Common myeloid progenitor, CD34-positive (primary cell): ENCODE results near the gene DDI1.

Source experiments
- CTCF ChIA-PET: fragments of 350-600 bp; sonication (Branson Sonifier 250); formaldehyde crosslinking; loops from one replicate; lab custom pipeline; 2021; ENCODE audit warnings: antibody characterized with exemption; lab: Charles Lee
- POLR2A ChIA-PET: fragments of 350-600 bp; sonication (Branson Sonifier 250); formaldehyde crosslinking; loops from one replicate; lab custom pipeline; 2021; ENCODE audit warnings: antibody characterized with exemption; lab: Charles Lee
- DNase-seq, 3 donors: peaks; one replicate each; pipeline versions ENCODE4 v3.0.0 to v3.0.0-alpha.2; 2013
- H3K27ac ChIP-seq, 2 experiments: 1 replicate in 1 of 2; 2 replicates in 1 of 2; pipeline ENCODE4 v1.7.0; 2013; ENCODE audit warnings: inconsistent platforms in 2 of 2, low read length in 2 of 2, mild to moderate bottlenecking in 2 of 2, low read depth in 1 of 2, moderate library complexity in 1 of 2; ENCODE audit not compliant: severe bottlenecking in 2 of 2, insufficient read depth in 1 of 2, poor library complexity in 1 of 2
- H3K27me3 ChIP-seq, 5 experiments: replicated peaks in 2 of 5; 1 replicate in 3 of 5; 2 replicates in 2 of 5; pipeline versions ENCODE4 v1.6.1 to v1.7.0; 2013; ENCODE audit warnings: low read length in 4 of 5, mild to moderate bottlenecking in 2 of 5, moderate library complexity in 2 of 5, inconsistent platforms in 1 of 5; ENCODE audit not compliant: insufficient read depth in 5 of 5, control insufficient read depth in 4 of 5
- H3K36me3 ChIP-seq, 4 experiments: 1 replicate in 2 of 4; 2 replicates in 2 of 4; pipeline versions ENCODE4 v1.6.1 to v1.7.0; 2013; ENCODE audit warnings: low read length in 3 of 4, control low read depth in 1 of 4, mild to moderate bottlenecking in 1 of 4; ENCODE audit not compliant: control insufficient read depth in 4 of 4, insufficient read depth in 4 of 4
- H3K4me1 ChIP-seq, 4 experiments: 1 replicate in 3 of 4; 2 replicates in 1 of 4; pipeline versions ENCODE4 v1.6.1 to v1.7.1; 2013; ENCODE audit warnings: low read length in 3 of 4, mild to moderate bottlenecking in 3 of 4, control low read depth in 1 of 4, inconsistent platforms in 1 of 4, moderate library complexity in 1 of 4; ENCODE audit not compliant: control insufficient read depth in 4 of 4, insufficient read depth in 4 of 4; ENCODE audit errors: control extremely low read depth in 1 of 4
- H3K4me3 ChIP-seq, 7 experiments: 1 replicate in 4 of 7; 2 replicates in 3 of 7; pipeline versions ENCODE4 v1.5.1 to v1.7.0; 2013; ENCODE audit warnings: mild to moderate bottlenecking in 7 of 7, low read length in 6 of 7, moderate library complexity in 6 of 7, inconsistent platforms in 2 of 7, low read depth in 2 of 7, control low read depth in 1 of 7; ENCODE audit not compliant: insufficient read depth in 4 of 7, control insufficient read depth in 1 of 7; ENCODE audit errors: extremely low read depth in 1 of 7
- H3K9me3 ChIP-seq, 5 experiments: 1 replicate in 4 of 5; 2 replicates in 1 of 5; pipeline versions ENCODE4 v1.6.1 to v1.7.1; 2013; ENCODE audit warnings: low read length in 4 of 5, mild to moderate bottlenecking in 2 of 5, inconsistent platforms in 1 of 5, low read depth in 1 of 5, moderate library complexity in 1 of 5; ENCODE audit not compliant: control insufficient read depth in 4 of 5, insufficient read depth in 2 of 5; ENCODE audit errors: control extremely low read depth in 1 of 5
- WGBS: methylation state at CpG from one replicate; pipeline ENCODE4 v1.1.5; 2013; ENCODE audit not compliant: insufficient coverage; 5-methylcytosine and 5-hydroxymethylcytosine counted together

The DDI1 gene

DNA sequence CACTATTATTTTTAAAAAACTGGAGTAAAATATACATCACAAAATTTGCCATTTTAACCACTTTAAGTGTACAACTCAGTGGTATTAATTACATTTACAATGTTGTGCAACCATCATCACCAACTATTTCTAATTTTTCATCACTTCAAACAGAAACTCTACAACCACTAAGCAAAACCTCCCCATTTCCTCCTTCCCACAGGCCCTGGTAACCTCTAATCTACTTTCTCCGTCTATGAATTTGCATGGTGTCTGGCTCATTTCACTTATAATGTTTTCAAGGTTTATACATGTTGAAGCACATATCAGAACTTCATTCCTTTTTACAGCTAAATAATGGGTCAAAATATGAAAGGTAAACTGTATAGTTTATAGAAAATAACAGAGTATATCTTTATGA, 24.4 kb downstream of the DDI1 start:
- Histone ChIP-seq H3K27ac (no peak overlapping the region), H3K36me3 (no peaks in the 10 kb centered on the region), H3K4me1 (peaks cover 0 to 16% (median under 1%) of the 10 kb centered on the region in 4 experiments), H3K9me3 (peaks cover 0 to 2% (median 0%) of the 10 kb centered on the region in 5 experiments), H3K27me3 (no peaks in the 10 kb centered on the region), H3K4me3 (no peak overlapping the region)
- ChIA-PET POLR2A (no interaction called here), CTCF (no interaction called here)
- no peak for DNase-seq
- 100% methylated on average over 1 of the region's 1 CpG for WGBS

DNA sequence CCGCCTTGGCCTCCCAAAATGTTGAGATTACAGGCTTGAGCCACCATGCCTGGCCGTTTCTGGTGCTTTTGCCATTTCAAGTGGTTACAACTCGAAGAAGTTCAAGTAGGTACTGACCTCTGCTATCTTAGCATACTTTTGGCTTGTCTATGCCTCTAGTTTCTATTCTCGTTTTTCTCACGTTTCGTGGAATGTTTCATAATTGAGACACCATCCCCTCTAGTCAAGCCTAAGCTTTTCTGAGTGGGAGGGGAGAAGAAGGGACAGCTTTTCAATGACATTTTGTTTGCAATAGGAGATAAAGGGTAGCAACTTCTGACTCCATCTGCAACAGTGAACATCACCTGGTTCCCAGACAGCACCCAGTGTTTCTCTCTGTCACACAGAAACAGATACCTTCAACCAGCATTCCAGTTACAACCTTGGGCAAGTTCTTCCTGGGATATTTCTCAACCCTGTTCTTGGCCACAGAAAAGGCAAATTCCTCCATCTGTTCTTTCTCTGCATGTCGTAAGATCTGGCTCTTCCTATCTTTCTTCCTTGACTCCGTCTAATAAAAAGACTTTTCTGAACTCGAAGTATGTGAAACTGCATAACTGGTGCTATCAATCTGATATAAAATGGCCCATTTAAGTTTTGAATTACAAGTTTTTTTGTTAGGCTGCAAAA, 25.5 kb downstream of the DDI1 start:
- no peak overlapping the region for H3K27ac ChIP-seq
- WGBS: 93% methylated on average over 6 of the region's 9 CpGs
- DNase-seq: no peak
- H3K27me3 ChIP-seq: no peaks in the 10 kb centered on the region
- peaks cover 0 to 2% (median 0%) of the 10 kb centered on the region in 5 experiments for H3K9me3 ChIP-seq
- no peaks in the 10 kb centered on the region for H3K36me3 ChIP-seq
- POLR2A ChIA-PET: no interaction called here
- H3K4me1 ChIP-seq: peaks cover 0 to 16% (median under 1%) of the 10 kb centered on the region in 4 experiments
- H3K4me3 ChIP-seq: no peak overlapping the region
- CTCF ChIA-PET: no interaction called here

DNA sequence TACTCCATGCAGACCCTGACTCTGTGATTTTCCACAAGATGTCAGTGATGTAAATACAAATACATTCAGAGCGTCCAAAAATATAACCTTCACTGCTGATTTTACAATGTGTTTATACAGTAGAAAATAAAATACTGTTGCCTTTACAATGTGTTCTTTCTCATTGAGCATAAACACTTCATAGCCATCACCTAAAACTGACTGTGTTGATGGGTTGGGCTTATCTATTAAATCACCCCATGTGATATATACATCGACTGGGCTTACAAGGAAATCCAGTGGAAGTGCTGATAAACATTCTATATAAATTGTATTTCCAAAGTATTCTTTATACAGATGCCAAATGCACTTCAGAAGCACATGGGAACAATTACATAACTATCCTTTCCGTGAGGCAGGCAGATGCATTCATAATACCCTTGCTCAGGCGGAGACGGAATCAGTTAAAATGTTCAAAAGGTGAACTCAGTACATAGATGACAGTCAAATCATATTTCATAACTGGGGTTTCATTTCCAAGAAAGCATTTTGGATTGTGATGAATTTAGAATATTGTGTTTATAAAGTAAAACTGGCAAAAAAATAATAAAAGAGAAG, 27.7 kb downstream of the DDI1 start:
- Histone ChIP-seq H3K36me3 (no peaks in the 10 kb centered on the region), H3K4me3 (no peak overlapping the region), H3K27me3 (no peaks in the 10 kb centered on the region), H3K4me1 (peaks cover 0 to 16% (median under 1%) of the 10 kb centered on the region in 4 experiments), H3K9me3 (peaks cover 0 to 2% (median 0%) of the 10 kb centered on the region in 5 experiments), H3K27ac (no peak overlapping the region)
- DNase-seq: no peak
- CTCF ChIA-PET: no interaction called here
- POLR2A ChIA-PET: no interaction called here
- WGBS: no CpG with 5 or more reads among the region's 5 CpGs

DNA sequence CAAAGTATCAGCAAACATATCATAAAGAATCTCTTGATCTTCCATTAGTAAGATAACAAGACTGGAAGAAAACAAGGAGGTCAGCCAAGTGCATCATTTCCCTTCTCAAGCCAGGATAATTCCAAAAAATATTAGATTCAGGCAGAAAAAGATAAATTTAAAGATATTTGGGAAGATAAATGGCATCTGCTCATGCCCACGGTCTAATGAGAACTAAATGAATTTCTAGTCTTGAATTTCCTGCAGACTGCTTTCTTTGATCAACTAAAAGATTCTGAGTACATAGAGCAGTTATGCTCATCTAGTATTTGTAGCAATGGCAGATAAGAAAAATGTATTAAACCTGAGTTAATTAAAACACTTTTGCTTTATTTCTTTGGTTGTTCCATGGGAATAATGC, 31.1 kb downstream of the DDI1 start:
- Histone ChIP-seq H3K4me3 (no peak overlapping the region), H3K27me3 (no peaks in the 10 kb centered on the region), H3K9me3 (peaks cover 0 to 2% (median 0%) of the 10 kb centered on the region in 5 experiments), H3K36me3 (no peaks in the 10 kb centered on the region), H3K27ac (no peak overlapping the region), H3K4me1 (peaks cover 0 to 11% (median under 1%) of the 10 kb centered on the region in 4 experiments)
- CTCF ChIA-PET: no interaction called here
- DNase-seq: no peak
- POLR2A ChIA-PET: no interaction called here
- 86% methylated on average over 1 of the region's 1 CpG for WGBS

DNA sequence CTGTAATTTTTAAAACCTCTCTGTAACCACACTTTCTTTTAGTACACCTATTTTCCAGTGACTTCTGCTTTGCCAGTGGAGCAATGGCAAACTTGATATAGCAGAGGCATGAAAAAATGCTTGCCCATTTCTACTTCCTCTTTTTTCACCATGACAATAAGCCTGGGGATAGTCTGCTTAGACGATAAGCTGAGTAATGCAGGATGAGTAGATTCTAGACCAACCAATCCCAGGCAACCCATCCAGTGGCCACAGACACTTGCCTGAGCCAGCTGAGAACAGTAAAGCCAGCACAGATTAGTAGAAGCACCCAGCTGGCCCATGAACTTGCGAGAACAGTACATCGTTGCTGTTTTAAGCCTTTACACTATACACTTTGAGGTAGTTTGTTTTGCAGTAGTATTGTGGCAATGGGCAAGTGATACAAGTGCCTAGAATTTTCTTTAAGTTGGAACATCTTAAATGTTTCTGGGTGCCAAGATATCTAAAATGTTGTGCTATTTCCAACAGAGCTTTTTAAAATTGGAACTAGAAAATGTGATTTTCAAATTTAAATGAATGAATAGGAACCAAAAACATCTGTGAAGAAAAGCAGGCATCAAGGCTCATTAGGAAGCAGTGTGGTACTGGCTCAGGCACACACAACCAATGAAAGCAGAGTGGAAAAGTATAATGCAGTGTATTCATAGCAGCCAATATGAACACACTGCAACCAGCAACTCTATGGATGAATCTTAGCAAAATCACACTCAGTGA, 37.7 kb downstream of the DDI1 start:
- peak; percentile 80 to 97 (median 95) for DNase-seq
- Histone ChIP-seq H3K4me1 (peaks cover 3 to 35% (median 16%) of the 10 kb centered on the region in 4 experiments), H3K27ac (no peak overlapping the region), H3K27me3 (no peaks in the 10 kb centered on the region), H3K36me3 (no peaks in the 10 kb centered on the region), H3K4me3 (no peak overlapping the region), H3K9me3 (no peaks in the 10 kb centered on the region)
- 42% methylated on average over 2 of the region's 3 CpGs for WGBS
- POLR2A ChIA-PET: no interaction called here
- CTCF ChIA-PET: no interaction called here

DNA sequence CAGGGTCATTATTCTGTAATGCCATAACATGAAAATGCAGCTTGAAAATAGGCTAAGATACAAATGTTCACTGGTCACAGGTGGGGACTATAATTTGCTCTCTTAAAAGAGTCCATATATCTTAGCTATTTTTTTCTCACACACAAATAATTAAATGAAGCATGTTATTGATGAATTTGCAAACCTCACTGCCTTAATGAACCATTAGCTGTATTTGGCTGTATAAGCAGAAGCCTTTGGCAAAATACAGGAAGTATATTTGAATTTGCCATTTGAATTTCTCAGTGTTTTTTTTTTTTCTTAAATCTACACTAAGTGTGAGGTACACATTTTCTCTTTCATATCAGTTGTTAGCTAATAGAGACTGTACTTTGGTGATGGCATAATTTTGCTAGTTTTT, 38.7 kb downstream of the DDI1 start:
- peak in 1 of 3 donors; percentile 14 for DNase-seq
- POLR2A ChIA-PET: no interaction called here
- Histone ChIP-seq H3K9me3 (no peaks in the 10 kb centered on the region), H3K27ac (no peak overlapping the region), H3K36me3 (no peaks in the 10 kb centered on the region), H3K27me3 (no peaks in the 10 kb centered on the region), H3K4me3 (no peak overlapping the region), H3K4me1 (peaks cover 3 to 35% (median 16%) of the 10 kb centered on the region in 4 experiments)
- CTCF ChIA-PET: interaction anchor here (0.9 kb wide), 1 partner anchor 88 kb away, joined by 3 read pairs; the partner anchor contains the start of gene PDGFD

DNA sequence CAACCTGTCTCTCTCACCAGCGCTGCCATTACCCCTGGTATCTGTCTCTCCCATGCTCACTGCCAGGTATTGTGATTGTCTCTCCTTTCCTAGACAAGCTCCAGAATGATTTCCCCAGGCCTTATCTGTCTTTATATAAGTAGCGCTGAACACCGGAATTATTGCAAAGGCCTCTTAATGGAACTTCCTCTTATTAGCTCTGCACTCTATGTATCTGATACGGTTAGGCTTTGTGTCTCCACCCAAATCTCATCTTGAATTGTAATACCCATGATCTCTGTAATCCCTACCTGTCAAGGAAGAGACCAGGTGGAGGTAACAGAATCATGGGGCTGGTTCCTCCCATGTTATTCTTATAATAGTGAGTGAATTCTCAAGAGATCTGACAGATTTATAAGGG, 39.3 kb downstream of the DDI1 start:
- H3K4me3 ChIP-seq: no peak overlapping the region
- H3K36me3 ChIP-seq: no peaks in the 10 kb centered on the region
- peak in 2 of 3 donors; percentile 43 to 65 for DNase-seq
- no peak overlapping the region for H3K27ac ChIP-seq
- no peaks in the 10 kb centered on the region for H3K9me3 ChIP-seq
- 56% methylated on average over 3 of the region's 4 CpGs for WGBS
- H3K4me1 ChIP-seq: peaks cover 3 to 35% (median 16%) of the 10 kb centered on the region in 4 experiments
- ChIA-PET CTCF (interaction anchor here (0.9 kb wide), 1 partner anchor 88 kb away, joined by 3 read pairs; the partner anchor contains the start of gene PDGFD), POLR2A (no interaction called here)
- H3K27me3 ChIP-seq: no peaks in the 10 kb centered on the region
